ENCODE data around the gene C16orf74. TPM values are rescaled to one million over a fixed set of nuclear protein-coding genes. Genes with fewer than 3 reads are reported as not detected.

Gene C16orf74
- total RNA-seq, 1 experiment from 2014 or later = 68.5 TPM

- H3K27ac Mint-ChIP-seq (ENCODE audit: low read depth, unreplicated experiment) = no peak overlapping the region
- DNase-seq (ENCODE audit: unreplicated experiment) = peak; percentile 49
- no peaks in the 10 kb centered on the region for H3K27me3 Mint-ChIP-seq (ENCODE audit: insufficient read depth, unreplicated experiment)
- no TSS peak for BruUV-seq (replicated peaks)
- POLR2A ChIA-PET = no interaction called here
- CTCF ChIA-PET = interaction anchor here (0.5 kb wide), 1 partner anchor 1599 kb away, joined by 3 read pairs; no protein-coding TSS in a partner anchor
- no peaks in the 10 kb centered on the region for H3K9me3 Mint-ChIP-seq (ENCODE audit: unreplicated experiment)
- intact Hi-C loops (cut with micrococcal nuclease) = no loop called here
- H3K4me3 Mint-ChIP-seq (ENCODE audit: unreplicated experiment) = no peak overlapping the region
- peaks cover 7% of the 10 kb centered on the region for H3K36me3 Mint-ChIP-seq (ENCODE audit: insufficient read depth, unreplicated experiment)
- TF ChIP-seq, protein P1, sequence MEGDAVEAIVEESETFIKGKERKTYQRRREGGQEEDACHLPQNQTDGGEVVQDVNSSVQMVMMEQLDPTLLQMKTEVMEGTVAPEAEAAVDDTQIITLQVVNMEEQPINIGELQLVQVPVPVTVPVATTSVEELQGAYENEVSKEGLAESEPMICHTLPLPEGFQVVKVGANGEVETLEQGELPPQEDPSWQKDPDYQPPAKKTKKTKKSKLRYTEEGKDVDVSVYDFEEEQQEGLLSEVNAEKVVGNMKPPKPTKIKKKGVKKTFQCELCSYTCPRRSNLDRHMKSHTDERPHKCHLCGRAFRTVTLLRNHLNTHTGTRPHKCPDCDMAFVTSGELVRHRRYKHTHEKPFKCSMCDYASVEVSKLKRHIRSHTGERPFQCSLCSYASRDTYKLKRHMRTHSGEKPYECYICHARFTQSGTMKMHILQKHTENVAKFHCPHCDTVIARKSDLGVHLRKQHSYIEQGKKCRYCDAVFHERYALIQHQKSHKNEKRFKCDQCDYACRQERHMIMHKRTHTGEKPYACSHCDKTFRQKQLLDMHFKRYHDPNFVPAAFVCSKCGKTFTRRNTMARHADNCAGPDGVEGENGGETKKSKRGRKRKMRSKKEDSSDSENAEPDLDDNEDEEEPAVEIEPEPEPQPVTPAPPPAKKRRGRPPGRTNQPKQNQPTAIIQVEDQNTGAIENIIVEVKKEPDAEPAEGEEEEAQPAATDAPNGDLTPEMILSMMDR (IDR thresholded peaks at IDR 0.05; ENCODE audit: unreplicated experiment) = no peak
- no peaks in the 10 kb centered on the region for H3K4me1 Mint-ChIP-seq (ENCODE audit: insufficient read depth, unreplicated experiment)
These were observed 51.3 kb downstream of the C16orf74 start for GRCh38 chr16:85699628-85700027.

- no peaks in the 10 kb centered on the region for H3K4me1 Mint-ChIP-seq (ENCODE audit: insufficient read depth, unreplicated experiment)
- H3K4me3 Mint-ChIP-seq (ENCODE audit: unreplicated experiment) = no peak overlapping the region
- CTCF ChIA-PET = interaction anchor here (0.5 to 0.7 kb wide), 2 partner anchors 13 to 1599 kb away, joined by 3 read pairs; no protein-coding TSS in a partner anchor
- intact Hi-C loops (cut with micrococcal nuclease) = no loop called here
- no peaks in the 10 kb centered on the region for H3K27me3 Mint-ChIP-seq (ENCODE audit: insufficient read depth, unreplicated experiment)
- H3K36me3 Mint-ChIP-seq (ENCODE audit: insufficient read depth, unreplicated experiment) = peaks cover 7% of the 10 kb centered on the region
- no peaks in the 10 kb centered on the region for H3K9me3 Mint-ChIP-seq (ENCODE audit: unreplicated experiment)
- TF ChIP-seq, protein P1 (IDR thresholded peaks at IDR 0.05; ENCODE audit: unreplicated experiment) = no peak
- DNase-seq (ENCODE audit: unreplicated experiment) = no peak
- H3K27ac Mint-ChIP-seq (ENCODE audit: low read depth, unreplicated experiment) = no peak overlapping the region
- POLR2A ChIA-PET = interaction anchor here (0.6 to 0.7 kb wide), 3 partner anchors 8 to 1582 kb away, joined by 3 read pairs; partner anchors contain the start of gene MBTPS1
- no TSS peak for BruUV-seq (replicated peaks)
These were observed 51.8 kb downstream of the C16orf74 start for GRCh38 chr16:85698935-85699558.

DNA sequence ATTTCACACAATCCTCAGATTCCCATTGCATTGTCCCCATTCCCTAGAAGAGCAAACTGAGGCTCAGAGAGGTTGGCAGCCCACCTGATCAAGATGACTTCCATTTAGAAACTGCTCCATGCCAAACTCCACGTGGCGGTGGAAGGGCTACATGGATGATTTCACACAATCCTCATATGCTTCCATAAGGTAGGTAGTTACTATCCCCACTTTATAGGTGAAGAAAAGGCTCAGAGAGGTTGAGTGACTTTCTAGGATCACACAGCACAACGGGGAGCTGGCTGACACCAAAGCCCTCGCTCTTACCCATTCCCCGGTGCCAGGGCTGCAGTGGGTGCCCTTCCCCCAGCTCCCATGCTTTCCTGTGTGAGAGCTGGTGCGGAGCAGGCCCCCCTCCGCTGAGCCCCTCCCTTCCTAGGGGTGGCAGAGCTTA is 52.4 kb downstream of the C16orf74 start:
- intact Hi-C loops (cut with micrococcal nuclease) = no loop called here
- Mint-ChIP-seq H3K9me3 (ENCODE audit: unreplicated experiment) (no peaks in the 10 kb centered on the region), H3K4me1 (ENCODE audit: insufficient read depth, unreplicated experiment) (no peaks in the 10 kb centered on the region), H3K27me3 (ENCODE audit: insufficient read depth, unreplicated experiment) (no peaks in the 10 kb centered on the region), H3K36me3 (ENCODE audit: insufficient read depth, unreplicated experiment) (peaks cover 7% of the 10 kb centered on the region), H3K27ac (ENCODE audit: low read depth, unreplicated experiment) (no peak overlapping the region), H3K4me3 (ENCODE audit: unreplicated experiment) (no peak overlapping the region)
- DNase-seq (ENCODE audit: unreplicated experiment) = no peak
- TF ChIP-seq, protein P1 (IDR thresholded peaks at IDR 0.05; ENCODE audit: unreplicated experiment) = no peak
- no TSS peak for BruUV-seq (replicated peaks)
- POLR2A ChIA-PET = interaction anchor here (0.6 to 0.7 kb wide), 2 partner anchors 8 to 23 kb away, joined by 3 read pairs; no protein-coding TSS in a partner anchor
- CTCF ChIA-PET = interaction anchor here (0.7 kb wide), 1 partner anchor 13 kb away, joined by 3 read pairs; no protein-coding TSS in a partner anchor

GRCh38 chr16:85697431-85697830 is 53.5 kb downstream of the C16orf74 start:
- POLR2A ChIA-PET = interaction anchor here (0.7 kb wide), 1 partner anchor 214 kb away, joined by 3 read pairs; no protein-coding TSS in a partner anchor
- intact Hi-C loops (cut with micrococcal nuclease) = no loop called here
- no peaks in the 10 kb centered on the region for H3K9me3 Mint-ChIP-seq (ENCODE audit: unreplicated experiment)
- CTCF ChIA-PET = interaction anchor here (0.8 kb wide), 1 partner anchor 390 kb away, joined by 3 read pairs; no protein-coding TSS in a partner anchor
- no peak overlapping the region for H3K27ac Mint-ChIP-seq (ENCODE audit: low read depth, unreplicated experiment)
- no peak overlapping the region for H3K4me3 Mint-ChIP-seq (ENCODE audit: unreplicated experiment)
- H3K27me3 Mint-ChIP-seq (ENCODE audit: insufficient read depth, unreplicated experiment) = no peaks in the 10 kb centered on the region
- TF ChIP-seq, protein P1 (IDR thresholded peaks at IDR 0.05; ENCODE audit: unreplicated experiment) = no peak
- peaks cover 2% of the 10 kb centered on the region for H3K36me3 Mint-ChIP-seq (ENCODE audit: insufficient read depth, unreplicated experiment)
- no peak for DNase-seq (ENCODE audit: unreplicated experiment)
- no TSS peak for BruUV-seq (replicated peaks)
- H3K4me1 Mint-ChIP-seq (ENCODE audit: insufficient read depth, unreplicated experiment) = no peaks in the 10 kb centered on the region
